Testis (tissue), 3 donors: ENCODE measurements around the gene VMAC. TPM values are rescaled to one million over a fixed set of nuclear protein-coding genes. Genes with fewer than 3 reads are reported as not detected.

Source experiments
- DNase-seq: peaks from one replicate; pipeline ENCODE4 v3.0.0-alpha.2; 2019
- H3K27ac ChIP-seq, 2 donors: fragments of 200-600 bp; sonication (generic); one replicate each; pipeline ENCODE4 v1.5.1; 2019
- H3K27me3 ChIP-seq: fragments of 200-600 bp; sonication (generic); one replicate; pipeline ENCODE4 v1.5.1; 2019
- H3K36me3 ChIP-seq: fragments of 200-600 bp; sonication (generic); one replicate; pipeline ENCODE4 v1.5.1; 2017; ENCODE audit warnings: low read depth; ENCODE audit errors: missing control alignments
- H3K4me1 ChIP-seq: fragments of 200-600 bp; sonication (generic); one replicate; pipeline ENCODE4 v1.5.1; 2019
- H3K4me3 ChIP-seq, 2 donors: fragments of 200-600 bp; sonication (generic); one replicate each; pipeline ENCODE4 v1.5.1; 2017 to 2019
- H3K9me3 ChIP-seq: fragments of 200-600 bp; sonication (generic); one replicate; pipeline ENCODE4 v1.5.1; 2017
- CTCF ChIP-seq, 3 experiments: fragments of 450-650 bp in 2 of 3; fragments of 200-600 bp in 1 of 3; sonication (generic) in 1 of 3; IDR thresholded peaks; one replicate each; pipeline ENCODE4 v1.5.1; 2016 to 2019; ENCODE audit warnings: antibody characterized with exemption in 3 of 3, mild to moderate bottlenecking in 2 of 3, moderate library complexity in 1 of 3
- POLR2A ChIP-seq: fragments of 450-650 bp; IDR thresholded peaks from one replicate; pipeline ENCODE4 v1.6.1; 2017; ENCODE audit warnings: antibody characterized with exemption, mild to moderate bottlenecking, moderate library complexity
- WGBS, 2 donors: methylation state at CpG; one replicate each; pipeline ENCODE4 v1.1.5; 2018; 5-methylcytosine and 5-hydroxymethylcytosine counted together
- intact Hi-C: fragments of 100-400 bp; cut with DNase I; formaldehyde crosslinking; loops from one replicate; pipeline ENCODE4 v1.15.1; 2023; ENCODE audit warnings: low total_unique reads
- polyA plus RNA-seq: library from polyadenylated mRNA; stranded (reverse); fragments of 350-450 nt; fragmentation: Illumina TruSeq; extraction: RNeasy Lipid Tissue Mini Kit (QIAGEN cat#74804); gene quantifications from one replicate; pipeline ENCODE4 v1.2.3, GENCODE V29; 2014; ENCODE audit warnings: low read depth, low replicate concordance; ENCODE audit not compliant: insufficient read depth
- total RNA-seq, 2 donors: library from RNA; depleted of rRNA; stranded (reverse); fragments of >200 nt; gene quantifications; one replicate each; pipeline ENCODE4 v1.2.3, GENCODE V29; 2016

The VMAC gene
- total and polyA plus RNA-seq, 3 donors from 2014 or later = 3.4 to 7.7 (median 7.4) TPM

GRCh38 chr19:5899728-5900526 lies 4.7 kb upstream of the VMAC start:
- no peaks in the 10 kb centered on the region for H3K9me3 ChIP-seq
- no peak for TF ChIP-seq CTCF (IDR thresholded peaks at IDR 0.05)
- no peak for TF ChIP-seq POLR2A
- peaks cover 6% of the 10 kb centered on the region for H3K4me1 ChIP-seq
- H3K27me3 ChIP-seq = no peaks in the 10 kb centered on the region
- 86 to 89% methylated on average over 7 to 13 of the region's 13 CpGs for WGBS, 2 donors
- H3K27ac ChIP-seq = no peak overlapping the region
- no peak for DNase-seq
- H3K4me3 ChIP-seq = no peak overlapping the region
- intact Hi-C loops = loop anchor here (10.0 kb wide), 1 partner anchor 115 kb away; the partner anchor contains the start of gene PRR22
- no peaks in the 10 kb centered on the region for H3K36me3 ChIP-seq

GRCh38 chr19:5900976-5901375 lies 3.7 kb upstream of the VMAC start:
- DNase-seq = no peak
- Histone ChIP-seq H3K4me3 (no peak overlapping the region), H3K4me1 (peaks cover 14% of the 10 kb centered on the region), H3K27me3 (no peaks in the 10 kb centered on the region), H3K27ac (no peak overlapping the region), H3K36me3 (no peaks in the 10 kb centered on the region), H3K9me3 (no peaks in the 10 kb centered on the region)
- intact Hi-C loops = loop anchor here (10.0 kb wide), 1 partner anchor 116 kb away; the partner anchor contains the start of gene PRR22
- TF ChIP-seq CTCF (IDR thresholded peaks at IDR 0.05) (no peak), POLR2A (no peak)
- WGBS, 2 donors = 90 to 93% methylated on average over 8 of the region's 8 CpGs

- no peak for DNase-seq
- Histone ChIP-seq H3K4me3 (peak overlapping the region; percentile 95 to 97), H3K27ac (peak overlapping the region; percentile 73 to 89), H3K27me3 (no peaks in the 10 kb centered on the region), H3K4me1 (peaks cover 15% of the 10 kb centered on the region), H3K9me3 (no peaks in the 10 kb centered on the region), H3K36me3 (no peaks in the 10 kb centered on the region)
- WGBS, 2 donors = 1 to 4% methylated on average over 10 to 27 of the region's 27 CpGs
- TF ChIP-seq POLR2A (no peak), CTCF (IDR thresholded peaks at IDR 0.05) (no peak)
- intact Hi-C loops = loop anchor here (10.0 kb wide), 1 partner anchor 118 kb away; the partner anchor contains the start of gene PRR22
Measured at GRCh38 chr19:5903056-5903623, 1.5 kb upstream of the VMAC start.

GRCh38 chr19:5903624-5904351 lies 884 bp upstream of the VMAC start, which contains the start of gene NDUFA11:
Gene NDUFA11 (minus strand): TSS chr19:5903790. CDS start chr19:5903708, 82 bp downstream.
- TF ChIP-seq CTCF (IDR thresholded peaks at IDR 0.05) (peak in 1 of 3 experiments; percentile 23), POLR2A (no peak)
- Histone ChIP-seq H3K4me1 (peaks cover 15% of the 10 kb centered on the region), H3K27me3 (no peaks in the 10 kb centered on the region), H3K4me3 (peak within 1 kb of the TSS; percentile 95 to 97), H3K9me3 (no peaks in the 10 kb centered on the region), H3K36me3 (no peaks in the 10 kb centered on the region), H3K27ac (peak within 1 kb of the TSS; percentile 73 to 89)
- 0 to 1% methylated on average over 15 to 57 of the region's 57 CpGs for WGBS, 2 donors
- DNase-seq = peak; percentile 99
- intact Hi-C loops = loop anchor here (10.0 kb wide), 1 partner anchor 119 kb away; the partner anchor contains the start of gene PRR22
